Activated T-helper 2 cell treated with anti-CD3 and anti-CD28 coated beads, Interferon-gamma antibody, Interleukin-2, Interleukin-4, amounts not matched to agents 10 μg/mL and 5 μg/mL and 100 μg/mL, durations not matched to agents 14 hours and 24 hours and 36 hours (primary cell): ENCODE data around the gene ETV2. TPM values are rescaled to one million over a fixed set of nuclear protein-coding genes. Genes with fewer than 3 reads are reported as not detected.

Experiments
- DNase-seq: peaks from one replicate; pipeline ENCODE4 v3.0.0; 2021; ENCODE audit warnings: low spot score
- H3K27ac Mint-ChIP-seq: one replicate; pipeline ENCODE4 v1.8.0; 2021; ENCODE audit warnings: mixed read lengths
- H3K27me3 Mint-ChIP-seq: one replicate; pipeline ENCODE4 v1.8.0; 2021; ENCODE audit warnings: low read depth, mixed read lengths
- H3K36me3 Mint-ChIP-seq: one replicate; pipeline ENCODE4 v1.8.0; 2021; ENCODE audit warnings: low read depth, mixed read lengths
- H3K4me1 Mint-ChIP-seq: one replicate; pipeline ENCODE4 v1.8.0; 2021; ENCODE audit warnings: low read depth, mixed read lengths
- H3K4me3 Mint-ChIP-seq: one replicate; pipeline ENCODE4 v1.8.0; 2021; ENCODE audit warnings: low read depth, mild to moderate bottlenecking, moderate library complexity, mixed read lengths
- H3K9me3 Mint-ChIP-seq: one replicate; pipeline ENCODE4 v1.8.0; 2021; ENCODE audit warnings: mixed read lengths
- intact Hi-C: fragments of 100-400 bp; cut with micrococcal nuclease; formaldehyde crosslinking; loops from one replicate; pipeline ENCODE4 v1.15.1; 2023
- total RNA-seq: library from RNA; stranded (reverse); gene quantifications from 2 replicates; pipeline ENCODE4 v1.2.3, GENCODE V29; 2022

Gene ETV2
- total RNA-seq, 1 donor from 2014 or later = 1.0 TPM

GRCh38 chr19:35612559-35613321 lies 28.8 kb upstream of the ETV2 start, which contains the start of gene HAUS5:
Gene HAUS5, plus strand, starts transcription at chr19:35612735. Its CDS starts 60 bp downstream, at chr19:35612795.
- no peaks in the 10 kb centered on the region for H3K27me3 Mint-ChIP-seq
- intact Hi-C loops = loop anchor here (1.0 kb wide), 3 partner anchors 16 to 67 kb away; partner anchors contain the start of gene TMEM147
- DNase-seq = peak; percentile 94
- H3K36me3 Mint-ChIP-seq = peaks cover 15% of the 10 kb centered on the region
- peak within 1 kb of the TSS; percentile 83 for H3K27ac Mint-ChIP-seq
- H3K9me3 Mint-ChIP-seq = peaks cover 8% of the 10 kb centered on the region
- peak within 1 kb of the TSS; percentile 81 for H3K4me3 Mint-ChIP-seq
- H3K4me1 Mint-ChIP-seq = peaks cover 20% of the 10 kb centered on the region

GRCh38 chr19:35613574-35613973 lies 28.0 kb upstream of the ETV2 start:
- peaks cover 10% of the 10 kb centered on the region for H3K36me3 Mint-ChIP-seq
- H3K4me3 Mint-ChIP-seq = peak overlapping the region; percentile 81
- H3K9me3 Mint-ChIP-seq = peaks cover 3% of the 10 kb centered on the region
- H3K4me1 Mint-ChIP-seq = peaks cover 20% of the 10 kb centered on the region
- no peak for DNase-seq
- H3K27ac Mint-ChIP-seq = peak overlapping the region; percentile 83
- intact Hi-C loops = no loop called here
- no peaks in the 10 kb centered on the region for H3K27me3 Mint-ChIP-seq

- intact Hi-C loops = no loop called here
- Mint-ChIP-seq H3K4me1 (peaks cover 15% of the 10 kb centered on the region), H3K27ac (no peak overlapping the region), H3K4me3 (no peak overlapping the region), H3K9me3 (no peaks in the 10 kb centered on the region), H3K27me3 (no peaks in the 10 kb centered on the region), H3K36me3 (peaks cover 10% of the 10 kb centered on the region)
- DNase-seq = no peak
Observed at GRCh38 chr19:35615036-35615435, 26.5 kb upstream of the ETV2 start.

GRCh38 chr19:35618857-35619256 lies 22.7 kb upstream of the ETV2 start:
- Mint-ChIP-seq H3K36me3 (peaks cover 17% of the 10 kb centered on the region), H3K27me3 (no peaks in the 10 kb centered on the region), H3K27ac (no peak overlapping the region), H3K9me3 (no peaks in the 10 kb centered on the region), H3K4me3 (no peak overlapping the region), H3K4me1 (no peaks in the 10 kb centered on the region)
- intact Hi-C loops = no loop called here
- DNase-seq = no peak

- Mint-ChIP-seq H3K9me3 (no peaks in the 10 kb centered on the region), H3K4me1 (no peaks in the 10 kb centered on the region), H3K4me3 (no peak overlapping the region), H3K36me3 (peaks cover 17% of the 10 kb centered on the region), H3K27me3 (no peaks in the 10 kb centered on the region), H3K27ac (no peak overlapping the region)
- DNase-seq = no peak
- intact Hi-C loops = no loop called here
Observed at GRCh38 chr19:35619290-35619923, 22.1 kb upstream of the ETV2 start.

- H3K4me1 Mint-ChIP-seq = no peaks in the 10 kb centered on the region
- H3K4me3 Mint-ChIP-seq = no peak overlapping the region
- peaks cover 17% of the 10 kb centered on the region for H3K36me3 Mint-ChIP-seq
- H3K27me3 Mint-ChIP-seq = no peaks in the 10 kb centered on the region
- H3K27ac Mint-ChIP-seq = no peak overlapping the region
- no peak for DNase-seq
- no peaks in the 10 kb centered on the region for H3K9me3 Mint-ChIP-seq
- intact Hi-C loops = no loop called here
Observed at GRCh38 chr19:35620001-35620400, 21.5 kb upstream of the ETV2 start.

- no peak overlapping the region for H3K27ac Mint-ChIP-seq
- H3K9me3 Mint-ChIP-seq = no peaks in the 10 kb centered on the region
- no peak overlapping the region for H3K4me3 Mint-ChIP-seq
- no peaks in the 10 kb centered on the region for H3K27me3 Mint-ChIP-seq
- intact Hi-C loops = no loop called here
- H3K36me3 Mint-ChIP-seq = peaks cover 10% of the 10 kb centered on the region
- peaks cover 2% of the 10 kb centered on the region for H3K4me1 Mint-ChIP-seq
- no peak for DNase-seq
Observed at GRCh38 chr19:35621708-35622107, 19.8 kb upstream of the ETV2 start.

- intact Hi-C loops = no loop called here
- H3K4me3 Mint-ChIP-seq = no peak overlapping the region
- no peaks in the 10 kb centered on the region for H3K27me3 Mint-ChIP-seq
- no peak overlapping the region for H3K27ac Mint-ChIP-seq
- H3K9me3 Mint-ChIP-seq = no peaks in the 10 kb centered on the region
- H3K36me3 Mint-ChIP-seq = peaks cover 10% of the 10 kb centered on the region
- peaks cover 2% of the 10 kb centered on the region for H3K4me1 Mint-ChIP-seq
- no peak for DNase-seq
Observed at GRCh38 chr19:35622750-35623149, 18.8 kb upstream of the ETV2 start.

GRCh38 chr19:35623327-35624010 lies 18.1 kb upstream of the ETV2 start:
- Mint-ChIP-seq H3K4me3 (no peak overlapping the region), H3K36me3 (peaks cover 10% of the 10 kb centered on the region), H3K4me1 (peaks cover 5% of the 10 kb centered on the region), H3K27me3 (no peaks in the 10 kb centered on the region), H3K27ac (no peak overlapping the region), H3K9me3 (no peaks in the 10 kb centered on the region)
- DNase-seq = no peak
- intact Hi-C loops = no loop called here

GRCh38 chr19:35628264-35628564 lies 13.3 kb upstream of the ETV2 start:
- intact Hi-C loops = loop anchor here (1.0 kb wide), 3 partner anchors 16 to 82 kb away; partner anchors contain the start of gene HAUS5
- Mint-ChIP-seq H3K4me3 (peak overlapping the region; percentile 100), H3K27ac (peak overlapping the region; percentile 99), H3K27me3 (no peaks in the 10 kb centered on the region), H3K36me3 (peaks cover 31% of the 10 kb centered on the region), H3K4me1 (peaks cover 14% of the 10 kb centered on the region), H3K9me3 (no peaks in the 10 kb centered on the region)
- no peak for DNase-seq

GRCh38 chr19:35628565-35629331 lies 12.8 kb upstream of the ETV2 start, which contains the start of gene RBM42:
Gene RBM42, plus strand, starts transcription at chr19:35629036. Its CDS starts 118 bp downstream, at chr19:35629154.
- H3K9me3 Mint-ChIP-seq = no peaks in the 10 kb centered on the region
- H3K27me3 Mint-ChIP-seq = no peaks in the 10 kb centered on the region
- peak within 1 kb of the TSS; percentile 99 for H3K27ac Mint-ChIP-seq
- H3K4me1 Mint-ChIP-seq = peaks cover 14% of the 10 kb centered on the region
- DNase-seq = peak; percentile 97
- peak within 1 kb of the TSS; percentile 100 for H3K4me3 Mint-ChIP-seq
- peaks cover 34% of the 10 kb centered on the region for H3K36me3 Mint-ChIP-seq
- intact Hi-C loops = loop anchor here (1.0 kb wide), 3 partner anchors 16 to 82 kb away; partner anchors contain the start of gene HAUS5

GRCh38 chr19:35629332-35629633 lies 12.3 kb upstream of the ETV2 start:
- intact Hi-C loops = no loop called here
- peaks cover 39% of the 10 kb centered on the region for H3K36me3 Mint-ChIP-seq
- no peak for DNase-seq
- H3K9me3 Mint-ChIP-seq = no peaks in the 10 kb centered on the region
- peak overlapping the region; percentile 99 for H3K27ac Mint-ChIP-seq
- peaks cover 14% of the 10 kb centered on the region for H3K4me1 Mint-ChIP-seq
- H3K27me3 Mint-ChIP-seq = no peaks in the 10 kb centered on the region
- peak overlapping the region; percentile 100 for H3K4me3 Mint-ChIP-seq
